ENCODE data around the gene ATP11A. TPM values are rescaled to one million over a fixed set of nuclear protein-coding genes. Genes with fewer than 3 reads are reported as not detected.
A peak's percentile ranks its signal among the peaks of the same experiment; 100 is the strongest.

ATP11A gene
- total RNA-seq, 1 donor from 2014 or later, result 70.9 TPM

DNA sequence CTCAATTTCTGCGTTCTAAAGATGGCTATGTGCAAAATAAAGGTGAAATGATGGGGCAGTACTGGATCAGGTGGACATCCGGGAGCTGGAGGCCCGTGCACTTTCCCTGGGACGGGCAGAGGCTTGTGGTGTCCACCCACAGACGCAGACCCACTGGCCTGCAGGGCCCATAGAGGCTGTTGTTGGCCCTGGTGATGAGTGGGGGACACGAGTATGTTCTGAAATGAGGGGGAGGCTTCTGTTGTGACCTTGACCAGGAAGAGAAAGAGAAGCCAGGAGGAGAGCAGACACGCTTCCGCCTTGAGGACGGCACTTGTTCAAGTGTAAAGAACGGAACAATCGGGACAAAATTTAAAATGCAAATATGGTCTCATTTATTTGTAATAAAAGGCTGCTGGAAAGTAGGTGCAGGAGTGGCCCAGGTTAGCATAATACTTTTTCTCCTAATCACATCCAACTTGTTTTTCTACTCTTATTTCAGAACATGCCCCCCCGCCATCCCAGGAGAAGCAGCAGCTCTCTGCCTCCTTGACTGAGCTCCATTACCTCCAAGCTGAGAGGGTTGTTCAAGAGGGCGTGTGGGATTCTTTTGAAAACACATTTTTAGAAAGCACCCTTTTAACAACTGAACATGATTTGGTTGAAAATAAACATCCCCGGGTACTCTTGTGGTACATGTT, 27.1 kb downstream of the ATP11A start:
- peaks cover 49% of the 10 kb centered on the region for H3K4me1 Mint-ChIP-seq (ENCODE audit: unreplicated experiment)
- peak overlapping the region; percentile 81 for H3K27ac Mint-ChIP-seq
- H3K9me3 Mint-ChIP-seq, result peaks cover 12% of the 10 kb centered on the region
- no peak for DNase-seq (ENCODE audit: extremely low spot score, unreplicated experiment)
- peaks cover 30% of the 10 kb centered on the region for H3K36me3 Mint-ChIP-seq
- H3K27me3 Mint-ChIP-seq, result no peaks in the 10 kb centered on the region
- H3K4me3 Mint-ChIP-seq, result peak overlapping the region; percentile 67
- TF ChIP-seq, protein P1, sequence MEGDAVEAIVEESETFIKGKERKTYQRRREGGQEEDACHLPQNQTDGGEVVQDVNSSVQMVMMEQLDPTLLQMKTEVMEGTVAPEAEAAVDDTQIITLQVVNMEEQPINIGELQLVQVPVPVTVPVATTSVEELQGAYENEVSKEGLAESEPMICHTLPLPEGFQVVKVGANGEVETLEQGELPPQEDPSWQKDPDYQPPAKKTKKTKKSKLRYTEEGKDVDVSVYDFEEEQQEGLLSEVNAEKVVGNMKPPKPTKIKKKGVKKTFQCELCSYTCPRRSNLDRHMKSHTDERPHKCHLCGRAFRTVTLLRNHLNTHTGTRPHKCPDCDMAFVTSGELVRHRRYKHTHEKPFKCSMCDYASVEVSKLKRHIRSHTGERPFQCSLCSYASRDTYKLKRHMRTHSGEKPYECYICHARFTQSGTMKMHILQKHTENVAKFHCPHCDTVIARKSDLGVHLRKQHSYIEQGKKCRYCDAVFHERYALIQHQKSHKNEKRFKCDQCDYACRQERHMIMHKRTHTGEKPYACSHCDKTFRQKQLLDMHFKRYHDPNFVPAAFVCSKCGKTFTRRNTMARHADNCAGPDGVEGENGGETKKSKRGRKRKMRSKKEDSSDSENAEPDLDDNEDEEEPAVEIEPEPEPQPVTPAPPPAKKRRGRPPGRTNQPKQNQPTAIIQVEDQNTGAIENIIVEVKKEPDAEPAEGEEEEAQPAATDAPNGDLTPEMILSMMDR (conservative IDR thresholded peaks at IDR 0.05), result no peak

- Mint-ChIP-seq H3K27me3 (no peaks in the 10 kb centered on the region), H3K27ac (no peak overlapping the region), H3K4me3 (no peak overlapping the region), H3K36me3 (peaks cover 30% of the 10 kb centered on the region), H3K9me3 (peaks cover 12% of the 10 kb centered on the region), H3K4me1 (ENCODE audit: unreplicated experiment) (peaks cover 50% of the 10 kb centered on the region)
- TF ChIP-seq, protein P1 (conservative IDR thresholded peaks at IDR 0.05), result no peak
- DNase-seq (ENCODE audit: extremely low spot score, unreplicated experiment), result no peak
Observed at GRCh38 chr13:112718318-112718717, 28.5 kb downstream of the ATP11A start.

GRCh38 chr13:112719016-112719415, 29.2 kb downstream of the ATP11A start:
- Mint-ChIP-seq H3K36me3 (peaks cover 30% of the 10 kb centered on the region), H3K4me3 (peak overlapping the region; percentile 61), H3K4me1 (ENCODE audit: unreplicated experiment) (peaks cover 50% of the 10 kb centered on the region)

DNA sequence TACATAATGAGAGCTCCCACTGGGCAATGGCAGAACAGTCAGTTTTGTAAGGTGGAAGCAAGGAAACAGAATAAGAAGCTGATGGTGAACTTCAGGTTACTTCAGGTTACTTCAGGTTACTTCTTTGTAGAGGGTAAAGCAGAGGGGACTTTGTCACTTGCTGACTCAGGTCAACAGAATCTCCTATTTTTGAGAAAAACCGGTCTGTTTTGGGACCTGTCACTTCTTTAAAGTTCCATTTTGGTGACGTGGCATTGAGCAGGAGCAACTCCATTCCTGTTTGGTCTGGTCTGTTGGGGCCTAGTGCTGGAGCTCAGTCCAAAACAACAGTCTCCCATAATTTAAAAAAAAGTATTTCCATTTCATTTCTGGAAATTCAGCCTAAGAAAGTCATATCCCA, 29.7 kb downstream of the ATP11A start:
- TF ChIP-seq, protein P1 (conservative IDR thresholded peaks at IDR 0.05), result no peak
- H3K27me3 Mint-ChIP-seq, result no peaks in the 10 kb centered on the region
- peaks cover 29% of the 10 kb centered on the region for H3K36me3 Mint-ChIP-seq
- H3K4me3 Mint-ChIP-seq, result peak overlapping the region; percentile 67
- peaks cover 10% of the 10 kb centered on the region for H3K9me3 Mint-ChIP-seq
- DNase-seq (ENCODE audit: extremely low spot score, unreplicated experiment), result no peak
- H3K27ac Mint-ChIP-seq, result peak overlapping the region; percentile 99
- H3K4me1 Mint-ChIP-seq (ENCODE audit: unreplicated experiment), result peaks cover 50% of the 10 kb centered on the region

More at GRCh38 chr13:112719016-112719415, 29.2 kb downstream of the ATP11A start:
- TF ChIP-seq, protein P1 (conservative IDR thresholded peaks at IDR 0.05), result no peak
- DNase-seq (ENCODE audit: extremely low spot score, unreplicated experiment), result no peak
- Mint-ChIP-seq H3K27me3 (no peaks in the 10 kb centered on the region), H3K27ac (peak overlapping the region; percentile 99), H3K9me3 (peaks cover 12% of the 10 kb centered on the region)

DNA sequence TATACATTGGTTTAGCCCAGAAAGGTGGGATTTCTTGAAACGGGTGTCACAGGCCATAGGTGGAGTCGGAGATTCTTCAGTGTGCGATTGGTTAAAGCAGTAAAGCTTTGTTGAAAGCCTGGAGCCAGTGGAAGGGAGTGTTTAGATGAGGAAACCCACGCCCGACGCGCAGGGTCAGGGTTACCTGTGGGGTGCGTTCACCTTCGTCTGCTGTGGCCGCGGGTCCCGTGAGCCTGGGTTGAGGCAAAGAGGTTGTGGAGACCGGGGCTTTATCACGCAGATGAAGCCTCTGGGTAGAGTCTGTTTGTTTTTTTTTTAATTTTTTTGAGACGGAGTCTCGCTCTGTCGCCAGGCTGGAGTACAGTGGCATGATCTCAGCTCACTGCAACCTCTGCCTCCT, 30.4 kb downstream of the ATP11A start:
- H3K4me1 Mint-ChIP-seq (ENCODE audit: unreplicated experiment), result peaks cover 50% of the 10 kb centered on the region
- peaks cover 25% of the 10 kb centered on the region for H3K36me3 Mint-ChIP-seq
- H3K27me3 Mint-ChIP-seq, result no peaks in the 10 kb centered on the region
- H3K4me3 Mint-ChIP-seq, result peak overlapping the region; percentile 67
- H3K27ac Mint-ChIP-seq, result peak overlapping the region; percentile 99
- TF ChIP-seq, protein P1 (conservative IDR thresholded peaks at IDR 0.05), result no peak
- H3K9me3 Mint-ChIP-seq, result peaks cover 5% of the 10 kb centered on the region
- DNase-seq (ENCODE audit: extremely low spot score, unreplicated experiment), result no peak
